Chondrocyte (in vitro differentiated cells): ENCODE data around the gene AFAP1L1. TPM values are rescaled to one million over a fixed set of nuclear protein-coding genes. Genes with fewer than 3 reads are reported as not detected.

Source experiments
- DNase-seq: peaks from one replicate; pipeline ENCODE4 v3.0.0; 2021; ENCODE audit warnings: mixed read lengths, low spot score
- H3K27ac Mint-ChIP-seq: one replicate; pipeline ENCODE4 v1.8.0; 2021; ENCODE audit warnings: mild to moderate bottlenecking, moderate library complexity, mixed read lengths; ENCODE audit not compliant: unreplicated experiment
- H3K27me3 Mint-ChIP-seq: 2 replicates; pipeline ENCODE4 v1.8.0; 2021; ENCODE audit warnings: low read depth, mixed read lengths
- H3K36me3 Mint-ChIP-seq: 2 replicates; pipeline ENCODE4 v1.8.0; 2021; ENCODE audit warnings: low read depth, mixed read lengths
- H3K4me1 Mint-ChIP-seq: 2 replicates; pipeline ENCODE4 v1.8.0; 2021; ENCODE audit warnings: low read depth, mild to moderate bottlenecking, mixed read lengths
- H3K4me3 Mint-ChIP-seq: one replicate; pipeline ENCODE4 v1.8.0; 2021; ENCODE audit warnings: mild to moderate bottlenecking, moderate library complexity, mixed read lengths; ENCODE audit not compliant: unreplicated experiment
- H3K9me3 Mint-ChIP-seq: 2 replicates; pipeline ENCODE4 v1.8.0; 2021; ENCODE audit warnings: low read depth, mixed read lengths
- CTCF ChIP-seq: fragments of 200-600 bp; sonication (generic); IDR thresholded peaks from 2 replicates; pipeline ENCODE4 v1.5.0; 2021; ENCODE audit warnings: antibody characterized with exemption, mild to moderate bottlenecking, moderate library complexity
- total RNA-seq: library from RNA; stranded (reverse); gene quantifications from 3 replicates; pipeline ENCODE4 v1.2.1, GENCODE V29; 2021

Gene AFAP1L1
- total RNA-seq, 1 donor from 2014 or later: 8.3 TPM

- Mint-ChIP-seq H3K4me3 (no peak overlapping the region), H3K9me3 (no peaks in the 10 kb centered on the region), H3K27me3 (peaks cover 2% of the 10 kb centered on the region), H3K36me3 (no peaks in the 10 kb centered on the region), H3K4me1 (no peaks in the 10 kb centered on the region), H3K27ac (no peak overlapping the region)
- DNase-seq: no peak
- TF ChIP-seq CTCF: no peak
Observed at GRCh38 chr5:149283626-149284480, 12.2 kb downstream of the AFAP1L1 start.

DNA sequence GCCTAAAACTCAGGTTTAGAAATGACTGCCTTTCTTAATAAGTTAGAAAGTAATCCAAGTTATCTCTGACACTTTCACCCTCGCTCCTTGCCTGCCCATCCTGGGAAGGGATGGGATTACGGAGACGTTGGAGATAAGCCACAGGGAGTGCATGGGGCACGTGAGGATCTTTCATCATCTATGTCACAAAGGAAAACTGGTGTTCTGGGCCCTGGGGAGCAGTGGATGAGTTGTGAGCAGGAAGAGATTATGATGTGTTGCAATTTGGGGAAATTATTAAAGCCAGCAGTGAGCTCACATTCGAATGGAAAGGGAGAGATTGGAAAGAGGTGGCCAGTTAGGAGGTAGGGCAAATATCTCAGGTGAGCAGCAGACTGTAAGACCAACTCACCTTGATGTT, 12.8 kb downstream of the AFAP1L1 start:
- TF ChIP-seq CTCF: no peak
- no peaks in the 10 kb centered on the region for H3K9me3 Mint-ChIP-seq
- no peaks in the 10 kb centered on the region for H3K27me3 Mint-ChIP-seq
- no peaks in the 10 kb centered on the region for H3K36me3 Mint-ChIP-seq
- no peak for DNase-seq
- no peak overlapping the region for H3K27ac Mint-ChIP-seq
- no peaks in the 10 kb centered on the region for H3K4me1 Mint-ChIP-seq
- H3K4me3 Mint-ChIP-seq: no peak overlapping the region

DNA sequence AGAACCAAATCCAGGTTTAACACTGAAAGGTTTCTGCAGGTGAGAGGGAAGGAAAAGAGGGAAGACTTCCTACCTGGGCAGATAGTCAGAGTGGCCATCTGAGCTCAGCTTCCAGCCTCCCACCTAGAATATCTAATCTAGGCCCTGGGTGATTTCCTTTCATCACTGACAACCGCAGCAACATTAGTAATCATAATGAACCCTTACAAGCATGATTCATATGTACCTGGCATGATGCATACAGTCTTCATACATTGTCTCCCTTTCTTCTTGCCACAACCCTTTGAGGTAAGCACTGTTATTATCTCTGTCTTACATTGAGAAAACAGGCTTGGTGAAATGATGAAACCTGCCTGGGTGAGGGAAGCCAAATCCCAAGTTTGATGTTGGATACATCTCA, 13.5 kb downstream of the AFAP1L1 start:
- no peaks in the 10 kb centered on the region for H3K9me3 Mint-ChIP-seq
- H3K36me3 Mint-ChIP-seq: no peaks in the 10 kb centered on the region
- H3K27ac Mint-ChIP-seq: no peak overlapping the region
- H3K4me3 Mint-ChIP-seq: no peak overlapping the region
- H3K4me1 Mint-ChIP-seq: no peaks in the 10 kb centered on the region
- DNase-seq: no peak
- no peak for TF ChIP-seq CTCF
- H3K27me3 Mint-ChIP-seq: no peaks in the 10 kb centered on the region

GRCh38 chr5:149288436-149288835, 16.8 kb downstream of the AFAP1L1 start:
- no peaks in the 10 kb centered on the region for H3K36me3 Mint-ChIP-seq
- TF ChIP-seq CTCF: no peak
- no peak for DNase-seq
- H3K4me3 Mint-ChIP-seq: no peak overlapping the region
- H3K9me3 Mint-ChIP-seq: no peaks in the 10 kb centered on the region
- no peaks in the 10 kb centered on the region for H3K4me1 Mint-ChIP-seq
- H3K27ac Mint-ChIP-seq: no peak overlapping the region
- no peaks in the 10 kb centered on the region for H3K27me3 Mint-ChIP-seq

GRCh38 chr5:149289301-149289700, 17.6 kb downstream of the AFAP1L1 start:
- Mint-ChIP-seq H3K4me3 (no peak overlapping the region), H3K9me3 (no peaks in the 10 kb centered on the region), H3K36me3 (no peaks in the 10 kb centered on the region), H3K27me3 (no peaks in the 10 kb centered on the region), H3K27ac (no peak overlapping the region), H3K4me1 (no peaks in the 10 kb centered on the region)
- DNase-seq: no peak
- TF ChIP-seq CTCF: no peak
